ENCODE results near the gene SOBP. TPM values are rescaled to one million over a fixed set of nuclear protein-coding genes. Genes with fewer than 3 reads are reported as not detected.

The SOBP gene
- polyA plus RNA-seq, 3 donors: 0.93 to 10.8 (median 1.8) TPM

DNA sequence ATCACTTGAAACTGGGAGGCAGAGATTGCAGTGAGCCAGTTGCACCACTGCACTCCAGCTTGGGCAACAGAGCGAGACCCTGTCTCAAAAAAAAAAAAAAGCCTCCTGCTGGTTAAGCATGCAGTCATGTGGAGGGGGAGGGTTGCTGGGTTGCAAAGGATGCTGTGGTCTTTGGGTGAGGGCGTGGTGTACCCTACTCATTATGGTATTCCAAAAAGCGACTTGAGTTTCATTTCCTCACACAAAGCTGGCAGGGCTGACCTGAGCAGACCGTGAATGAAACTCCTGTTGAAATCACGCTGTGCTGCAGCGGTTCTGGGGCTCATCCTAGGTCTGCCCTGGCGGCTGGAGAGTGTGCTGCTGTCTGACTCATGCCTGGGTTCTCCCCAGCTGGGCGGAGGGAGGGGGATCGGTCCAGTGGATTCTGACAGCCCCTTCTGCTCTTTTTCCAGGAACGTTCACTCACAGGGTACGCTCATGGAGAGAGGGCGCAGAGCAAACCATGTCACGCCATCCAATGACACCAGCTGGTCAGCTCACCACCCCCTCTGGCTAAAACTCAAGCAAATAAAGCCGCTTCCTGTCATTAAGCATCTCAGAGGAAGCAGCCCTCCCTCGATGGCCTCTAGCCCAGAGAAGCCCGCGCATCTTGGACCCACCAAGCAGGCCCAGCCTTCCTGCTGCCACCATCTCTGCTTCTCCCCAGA, 168.0 kb downstream of the SOBP start:
- H3K27ac ChIP-seq (ENCODE audit: low read depth, low read length): no peak overlapping the region
- 26 to 77% (median 33%) methylated on average over 17 of the region's 17 CpGs for WGBS, 3 donors

DNA sequence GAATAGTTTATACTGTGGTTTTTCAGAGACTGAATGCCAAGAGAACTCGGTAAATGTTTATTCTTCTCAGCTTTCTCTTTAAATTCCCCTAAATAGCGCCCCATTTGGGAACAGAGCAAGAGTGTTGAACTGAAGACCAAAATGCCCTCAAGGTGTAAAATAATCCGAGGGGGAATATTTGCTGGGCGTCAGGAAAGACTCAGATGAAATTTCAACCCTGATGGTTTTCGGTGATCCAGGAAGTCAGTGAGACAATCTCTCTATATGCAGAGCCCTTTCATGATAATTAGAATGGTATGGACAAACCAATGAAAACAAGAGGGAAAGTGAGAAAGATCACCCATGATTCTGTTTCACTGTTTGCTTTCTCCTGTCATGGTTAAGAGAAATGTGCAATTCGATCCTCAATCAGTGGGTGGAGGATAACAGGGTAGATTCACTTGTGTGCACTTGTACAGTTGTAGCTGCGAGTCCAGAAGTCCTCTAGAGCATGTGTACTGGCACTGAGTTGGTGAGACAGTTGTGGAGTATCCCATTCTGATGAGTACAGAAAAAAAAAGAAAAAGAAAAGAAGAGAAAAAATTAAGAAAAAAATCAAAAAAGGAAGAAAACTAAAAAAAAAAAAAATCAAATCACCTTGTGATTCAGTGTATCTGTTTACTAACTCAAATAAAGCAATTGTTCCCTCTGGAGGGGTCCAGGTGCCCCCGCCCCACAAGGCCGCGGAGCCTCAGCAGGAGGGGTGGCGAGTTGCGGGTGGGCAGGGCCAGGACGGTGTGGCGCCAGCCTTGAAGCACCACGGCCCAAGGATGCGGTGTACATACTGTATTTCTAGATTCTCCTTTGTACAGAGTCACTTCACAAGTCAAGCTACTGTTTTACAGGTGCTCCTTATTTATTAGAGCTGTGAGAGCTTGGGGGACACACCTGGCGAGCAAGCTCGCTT, 169.3 kb downstream of the SOBP start:
- WGBS, 3 donors: 81 to 92% (median 92%) methylated on average over 18 of the region's 18 CpGs

DNA sequence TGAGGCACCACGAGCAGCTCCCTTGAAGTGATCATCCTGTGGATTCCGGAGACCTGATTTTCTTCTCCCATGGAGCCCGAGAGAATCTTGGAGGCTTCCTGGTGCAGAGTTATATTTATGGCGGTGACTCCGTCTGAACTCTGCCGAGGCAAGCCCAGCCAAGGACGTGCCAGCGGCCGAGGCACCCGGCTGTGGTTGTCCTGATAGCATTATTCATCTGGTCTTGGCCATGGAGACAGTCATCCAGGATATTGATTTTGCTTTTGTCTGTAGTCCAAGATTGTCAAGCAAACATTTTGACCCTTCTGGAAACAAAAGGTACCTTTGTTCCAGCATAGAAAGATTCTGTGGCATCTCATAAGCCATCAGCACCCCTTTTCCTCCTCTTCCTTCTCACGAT, 170.9 kb downstream of the SOBP start:
- no peak overlapping the region for H3K27ac ChIP-seq (ENCODE audit: low read depth, low read length)
- 41 to 97% (median 95%) methylated on average over 11 of the region's 11 CpGs for WGBS, 3 donors

More for the DNA sequence above, 169.3 kb downstream of the SOBP start:
- H3K27ac ChIP-seq (ENCODE audit: low read depth, low read length): no peak overlapping the region

DNA sequence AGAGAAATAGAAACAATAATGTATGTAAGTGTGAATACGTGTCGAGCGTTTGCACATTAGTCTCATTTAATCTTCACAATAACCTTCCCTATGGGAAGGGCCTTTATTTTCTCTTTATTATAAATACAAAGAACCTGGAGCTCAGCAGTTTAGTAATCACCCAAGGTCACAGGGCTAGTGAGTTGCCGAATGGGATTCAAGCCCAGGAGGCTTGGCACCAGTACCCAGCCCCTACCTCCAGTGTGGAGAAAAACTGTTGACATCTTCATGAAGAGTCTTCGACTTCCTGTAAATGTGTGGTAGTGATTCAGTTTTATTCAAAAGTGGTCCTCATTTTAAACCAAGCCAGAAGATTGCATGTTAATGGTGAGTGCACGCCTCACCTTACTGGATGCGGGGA, 171.4 kb downstream of the SOBP start:
- 52 to 95% (median 94%) methylated on average over 7 of the region's 7 CpGs for WGBS, 3 donors

DNA sequence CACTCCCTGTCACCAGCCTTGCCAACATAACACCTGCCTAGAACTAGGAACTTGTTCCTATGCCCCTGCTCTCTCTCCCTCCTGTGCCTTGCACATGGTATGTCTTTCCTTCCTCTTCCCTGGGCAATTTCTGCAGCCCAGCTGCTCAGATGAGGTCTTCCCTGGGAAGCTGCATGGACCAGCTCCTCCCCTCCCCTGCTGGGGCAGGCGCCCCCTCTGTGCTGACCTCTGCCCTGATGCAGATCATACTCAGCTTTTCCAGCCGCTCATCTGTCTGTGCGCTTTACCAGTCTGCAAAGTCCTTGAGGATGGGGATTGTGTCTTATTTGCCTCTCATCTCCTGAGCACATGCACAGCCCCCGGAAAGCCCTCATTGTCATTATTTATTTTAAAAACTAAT, 172.4 kb downstream of the SOBP start:
- no peak overlapping the region for H3K27ac ChIP-seq (ENCODE audit: low read depth, low read length)
- 64 to 78% (median 73%) methylated on average over 4 of the region's 4 CpGs for WGBS, 3 donors

More for the DNA sequence above, 171.4 kb downstream of the SOBP start:
- H3K27ac ChIP-seq (ENCODE audit: low read depth, low read length): no peak overlapping the region

DNA sequence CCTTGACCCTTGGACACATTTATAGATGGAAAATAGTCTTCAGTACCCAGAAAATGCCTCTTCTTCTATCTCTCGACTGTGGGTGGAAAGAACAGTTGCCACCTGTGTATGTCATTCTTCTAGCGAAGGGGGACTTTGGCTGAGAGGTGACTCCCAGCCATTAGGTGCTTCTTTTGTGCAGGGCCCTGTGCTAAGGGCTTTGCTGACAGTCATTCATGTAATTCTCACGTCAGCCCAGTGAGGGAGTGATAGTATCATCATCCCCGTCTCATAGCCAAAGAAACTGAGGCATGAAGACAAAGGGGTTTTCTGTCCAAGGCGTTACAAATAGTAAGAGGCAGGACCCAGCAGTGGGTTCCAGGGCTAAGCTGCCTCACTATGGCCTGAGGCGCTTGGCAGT, 173.4 kb downstream of the SOBP start:
- WGBS, 3 donors: 83 to 89% (median 88%) methylated on average over 6 of the region's 6 CpGs

DNA sequence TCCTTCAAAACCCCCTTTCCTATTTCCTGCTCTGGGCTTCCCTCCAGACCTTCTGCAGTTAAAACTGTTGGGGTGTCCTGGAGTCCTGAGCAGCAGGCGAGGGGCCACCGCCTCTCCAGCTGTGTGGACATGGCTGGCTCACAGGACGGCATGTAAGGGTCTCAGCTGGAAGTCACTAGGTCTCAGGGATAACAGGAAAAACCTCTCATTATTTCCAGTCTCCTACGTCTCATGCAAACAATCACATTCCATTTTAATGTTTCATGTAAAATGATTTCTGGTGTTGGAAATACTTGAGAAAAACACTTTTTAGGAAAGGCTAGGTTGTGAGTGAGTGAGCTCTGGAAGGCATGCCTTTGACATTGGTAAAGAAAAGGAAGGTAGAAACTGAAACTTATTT, 175.5 kb downstream of the SOBP start:
- H3K27ac ChIP-seq (ENCODE audit: low read depth, low read length): no peak overlapping the region
- 57 to 78% (median 68%) methylated on average over 4 of the region's 4 CpGs for WGBS, 3 donors

More for the DNA sequence above, 173.4 kb downstream of the SOBP start:
- H3K27ac ChIP-seq (ENCODE audit: low read depth, low read length): no peak overlapping the region

DNA sequence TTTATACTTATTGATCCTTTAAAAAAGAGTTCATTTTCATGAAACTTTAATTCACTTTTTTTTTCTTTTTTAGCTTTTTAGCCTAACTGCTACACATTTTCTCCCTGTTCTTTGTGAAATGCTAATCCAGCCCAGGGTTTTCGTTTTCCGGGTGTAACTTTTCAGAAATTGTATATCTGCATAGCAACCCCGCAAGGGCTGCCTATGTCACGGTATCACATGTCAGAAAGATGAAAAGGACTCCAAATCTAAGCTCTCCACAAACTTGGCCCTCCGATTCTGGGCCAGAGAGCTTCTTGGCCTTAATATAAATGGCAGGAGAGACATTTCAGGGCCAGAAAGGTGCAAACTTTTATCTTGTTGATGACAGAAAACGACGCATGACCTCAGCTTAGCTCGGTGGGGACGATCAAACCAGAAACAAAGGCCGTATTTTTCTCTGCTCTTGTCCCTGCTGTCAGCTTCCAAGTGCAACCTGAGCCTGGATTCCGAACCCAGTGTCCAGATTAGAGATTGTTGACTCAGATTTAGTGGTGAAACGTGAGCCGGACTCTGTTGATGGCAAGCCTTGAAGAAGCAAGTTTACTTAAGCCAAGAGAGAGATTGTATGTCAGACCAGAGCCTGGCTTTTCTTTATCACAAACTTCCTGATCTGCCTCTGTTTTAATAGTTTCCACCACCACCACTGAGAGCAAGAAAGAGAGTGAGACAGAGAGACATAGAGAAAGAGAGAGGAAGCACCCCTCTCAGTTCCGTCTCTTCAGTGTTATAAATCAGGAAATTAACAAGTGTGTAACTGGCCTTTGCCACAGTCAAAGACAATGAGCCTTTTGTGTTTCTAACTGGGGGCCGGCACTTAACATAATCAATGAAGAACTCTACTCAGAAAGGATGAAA, 176.4 kb downstream of the SOBP start:
- WGBS, 3 donors: 46 to 70% (median 63%) methylated on average over 15 of the region's 15 CpGs
- no peak overlapping the region for H3K27ac ChIP-seq (ENCODE audit: low read depth, low read length)

DNA sequence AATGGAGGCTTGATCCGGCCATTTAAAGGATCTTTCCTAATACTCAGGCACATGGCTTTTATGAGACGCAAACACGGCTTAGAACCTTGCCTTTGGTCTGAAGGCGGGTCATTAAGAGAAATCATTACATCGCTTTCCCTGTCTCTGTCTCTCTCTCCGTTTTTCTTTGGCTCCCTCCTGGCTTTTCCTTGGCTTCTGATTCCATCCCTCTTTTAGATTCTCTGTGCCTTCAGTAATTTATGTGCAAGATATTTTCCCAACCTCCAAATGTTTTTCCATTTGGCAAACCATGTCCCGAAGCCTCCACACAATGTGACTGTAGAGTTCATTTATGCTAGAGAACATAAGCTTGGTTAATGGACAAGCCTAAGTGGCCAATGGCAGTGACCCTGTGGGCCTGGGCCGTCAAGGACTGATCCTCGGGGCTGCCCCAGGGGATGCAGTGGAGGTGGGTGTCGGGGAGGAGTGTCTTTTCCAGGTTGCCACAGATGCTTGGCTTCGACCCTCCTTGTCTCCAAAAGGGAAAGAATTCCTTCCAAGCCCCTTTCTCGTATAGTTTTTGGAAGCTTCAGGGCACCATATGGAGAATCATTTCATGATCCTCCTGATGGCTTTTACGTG, 177.2 kb downstream of the SOBP start:
- WGBS, 3 donors: 73 to 84% (median 77%) methylated on average over 13 of the region's 13 CpGs
- no peak overlapping the region for H3K27ac ChIP-seq (ENCODE audit: low read depth, low read length)

DNA sequence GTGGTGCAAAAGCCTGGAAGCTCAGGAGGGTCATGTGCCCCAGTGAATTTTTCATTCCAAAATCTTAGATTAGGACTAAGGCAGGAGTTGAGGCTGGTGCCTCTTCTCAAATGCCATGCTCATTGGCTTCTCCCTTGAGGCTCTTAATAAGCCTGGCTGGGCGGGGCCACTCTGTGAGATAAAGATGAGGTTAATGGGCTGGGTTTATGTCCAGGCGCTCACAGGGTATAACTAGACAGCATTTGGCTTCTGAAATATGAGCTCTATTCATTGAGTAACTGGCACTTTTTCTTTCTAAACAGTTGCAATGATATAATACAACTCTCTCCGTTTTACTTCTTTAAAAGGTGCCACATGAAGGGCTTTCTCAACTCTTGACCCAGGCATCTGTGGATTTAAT, 177.9 kb downstream of the SOBP start:
- 71 to 89% (median 74%) methylated on average over 3 of the region's 3 CpGs for WGBS, 3 donors
- no peak overlapping the region for H3K27ac ChIP-seq (ENCODE audit: low read depth, low read length)

DNA sequence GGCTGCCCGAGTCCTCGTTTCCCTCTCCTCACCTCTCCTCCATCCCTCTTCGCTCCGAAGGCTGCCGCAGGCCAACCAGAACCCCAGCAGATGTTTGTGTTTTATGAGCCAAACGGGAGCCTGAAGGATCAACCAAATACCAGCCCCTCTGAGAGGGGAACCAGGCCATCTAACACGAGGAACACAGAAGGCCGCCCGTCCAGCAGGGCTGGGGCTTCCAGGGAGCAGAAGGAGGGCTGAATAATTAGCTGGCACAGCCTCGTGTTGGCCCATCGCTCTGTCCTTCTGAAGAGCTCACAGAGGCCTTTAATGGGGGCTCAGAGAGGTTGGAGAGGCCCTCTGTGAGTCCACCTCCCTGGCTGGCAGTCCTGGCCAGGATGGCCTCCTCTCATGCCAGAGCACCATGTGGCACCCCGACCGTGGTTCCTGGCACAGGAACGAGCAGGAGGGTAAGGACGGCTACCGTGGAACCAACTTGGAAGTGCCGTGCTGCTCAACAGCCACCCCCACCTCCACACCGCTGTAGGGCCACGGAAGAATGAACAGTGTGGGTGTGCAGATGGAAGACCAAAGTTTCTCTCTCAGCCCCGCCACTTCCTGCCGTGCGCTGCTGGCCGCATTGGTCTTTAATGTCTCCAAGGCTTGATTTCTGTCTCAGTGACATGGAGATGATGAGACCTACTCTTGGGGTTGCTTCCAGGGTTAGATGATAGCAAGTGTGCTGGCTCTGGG, 179.0 kb downstream of the SOBP start:
- H3K27ac ChIP-seq (ENCODE audit: low read depth, low read length): no peak overlapping the region
- 79 to 90% (median 83%) methylated on average over 23 of the region's 23 CpGs for WGBS, 3 donors

DNA sequence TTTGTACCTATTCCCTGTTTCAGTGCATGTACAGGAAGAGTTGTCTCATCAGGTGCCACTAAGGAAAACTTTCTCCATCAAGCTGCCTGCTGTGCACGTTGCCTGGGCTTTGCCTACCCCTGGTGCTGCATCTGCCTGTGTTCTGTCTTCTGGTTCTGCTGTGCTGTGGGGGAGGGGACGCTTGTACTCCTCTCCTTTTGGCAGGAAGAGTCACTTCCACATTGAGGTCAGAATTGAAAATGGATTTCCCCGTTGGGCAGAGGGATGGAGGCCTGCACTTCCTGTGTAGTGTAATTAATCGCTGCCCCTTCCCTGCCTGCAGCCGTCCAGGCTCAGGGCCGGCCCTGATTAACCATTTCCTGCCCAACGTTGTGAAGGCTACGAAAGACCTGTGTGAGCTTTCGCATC, 180.9 kb downstream of the SOBP start:
- WGBS, 3 donors: 8 to 25% (median 14%) methylated on average over 9 of the region's 9 CpGs
- no peak overlapping the region for H3K27ac ChIP-seq (ENCODE audit: low read depth, low read length)

DNA sequence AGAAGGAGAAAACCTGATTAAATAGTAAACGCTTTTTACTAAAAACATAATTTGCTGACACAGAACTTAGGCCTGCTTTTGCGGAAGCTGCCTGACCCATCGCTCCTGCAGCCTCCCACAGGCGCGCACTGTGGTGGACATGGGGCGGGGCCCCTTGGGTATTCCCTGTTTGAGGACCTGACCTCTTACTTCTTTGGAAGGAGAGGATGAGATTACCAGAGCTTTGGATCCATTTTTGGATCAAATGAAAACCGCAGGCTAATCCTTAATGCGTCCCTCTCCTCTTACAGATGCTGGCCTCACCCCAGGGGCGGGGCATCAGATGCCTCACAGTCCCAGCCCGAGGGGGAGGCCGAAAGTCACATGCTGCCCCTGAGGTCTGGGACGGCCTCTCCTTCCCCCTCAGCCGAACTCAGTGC, 183.2 kb downstream of the SOBP start:
- H3K27ac ChIP-seq (ENCODE audit: low read depth, low read length): no peak overlapping the region
- 62 to 77% (median 62%) methylated on average over 13 of the region's 13 CpGs for WGBS, 3 donors

DNA sequence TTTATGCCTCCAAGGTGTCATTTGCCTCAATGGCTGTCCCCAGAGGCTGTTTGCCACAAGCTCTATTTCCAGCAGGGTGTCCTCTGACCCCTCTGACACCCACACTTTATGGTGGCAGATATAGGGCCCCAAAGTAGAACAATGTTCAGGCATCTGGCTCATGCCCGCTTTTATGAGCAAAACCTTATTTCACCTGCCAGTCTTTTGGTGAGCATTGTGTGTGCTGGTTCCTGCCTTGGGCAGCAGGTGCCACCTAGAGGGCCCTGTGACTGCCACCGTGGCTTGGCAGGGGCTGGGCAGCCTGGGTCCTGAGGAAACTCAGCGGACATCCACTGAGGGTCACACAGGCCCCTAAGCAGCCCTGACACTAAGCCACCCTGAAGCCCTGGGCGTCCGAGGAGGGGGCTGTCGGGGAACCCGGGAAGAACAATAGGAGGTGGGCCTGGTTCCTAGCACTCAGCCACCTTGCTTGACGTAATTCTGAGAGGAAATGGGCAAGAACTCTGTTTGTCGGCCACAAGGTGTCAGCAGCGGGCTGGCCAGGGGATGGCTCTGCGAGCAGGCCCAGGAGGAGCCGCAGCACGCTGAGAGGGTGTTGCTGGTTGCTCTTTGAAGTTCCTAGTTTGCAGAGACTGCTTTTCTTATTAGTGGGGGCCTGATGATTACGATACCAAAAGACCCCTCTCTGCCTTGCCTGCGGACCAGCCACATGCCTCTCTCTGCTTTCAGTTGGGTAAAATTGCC, 185.2 kb downstream of the SOBP start:
- no peak overlapping the region for H3K27ac ChIP-seq (ENCODE audit: low read depth, low read length)

DNA sequence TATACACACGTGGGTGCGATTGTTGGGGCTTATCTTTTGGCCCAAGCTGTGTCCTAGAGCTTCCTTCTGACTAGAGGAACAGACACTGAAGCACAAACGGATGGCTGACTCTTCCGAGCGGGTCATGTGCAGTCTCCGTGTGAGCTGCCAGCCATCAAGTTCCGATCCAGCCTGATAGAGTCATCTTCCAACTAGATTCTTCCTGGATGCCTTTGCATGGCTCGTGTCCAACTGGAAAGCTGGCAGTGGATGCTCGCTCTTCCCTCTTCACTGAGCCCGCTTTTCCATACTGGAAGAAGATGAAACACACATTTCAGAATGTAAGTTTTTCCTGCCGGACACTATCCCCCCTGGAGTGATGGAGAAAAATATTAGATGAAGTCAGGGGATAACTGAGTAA, 186.1 kb downstream of the SOBP start:
- H3K27ac ChIP-seq (ENCODE audit: low read depth, low read length): no peak overlapping the region
- WGBS, 3 donors: 54 to 75% (median 58%) methylated on average over 11 of the region's 11 CpGs

More for the DNA sequence above, 185.2 kb downstream of the SOBP start:
- WGBS, 3 donors: 2 to 11% (median 11%) methylated on average over 15 of the region's 15 CpGs

DNA sequence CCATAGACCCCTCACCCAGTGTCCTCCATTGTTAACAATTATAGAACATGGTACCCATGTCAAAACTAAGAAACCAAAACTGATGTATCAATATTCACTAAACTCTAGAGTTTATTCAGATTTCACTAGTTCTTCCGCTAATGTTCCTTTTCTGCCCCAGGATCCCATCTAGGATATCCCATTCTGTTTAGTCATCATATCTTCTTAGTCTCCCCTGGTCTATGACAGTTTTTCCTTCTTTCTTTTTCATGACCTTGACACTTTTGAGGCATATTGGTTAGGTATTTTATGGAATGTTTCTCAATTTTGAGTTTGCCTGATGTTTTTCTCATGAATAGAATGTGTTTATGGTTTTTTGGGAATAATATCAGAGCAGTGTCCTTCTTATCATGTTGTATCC, 187.5 kb downstream of the SOBP start:
- 97 to 98% (median 98%) methylated on average over 1 of the region's 1 CpG for WGBS, 3 donors
- no peak overlapping the region for H3K27ac ChIP-seq (ENCODE audit: low read depth, low read length)

DNA sequence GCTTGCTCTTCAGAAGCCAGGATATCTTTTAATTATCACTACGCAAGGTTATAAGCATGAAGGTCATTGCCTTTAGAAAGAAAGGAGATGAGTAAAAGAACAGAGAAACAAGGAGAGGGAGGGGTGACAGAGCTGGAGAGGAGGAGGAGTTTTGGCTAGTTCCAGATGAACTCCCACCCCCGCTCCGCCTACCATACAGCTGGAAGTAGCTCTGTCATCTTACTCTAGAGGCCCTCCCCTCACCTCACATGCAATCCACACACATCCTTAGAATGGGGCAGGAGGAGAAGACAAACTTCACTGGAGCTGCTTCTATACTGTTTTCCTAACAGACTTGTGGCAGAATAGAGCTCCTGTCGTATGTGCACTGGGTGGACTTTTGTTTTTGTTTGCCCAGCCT, 189.5 kb downstream of the SOBP start:
- 64 to 75% (median 67%) methylated on average over 4 of the region's 4 CpGs for WGBS, 3 donors
- H3K27ac ChIP-seq (ENCODE audit: low read depth, low read length): no peak overlapping the region

Measured in adipose tissue (tissue), 3 donors.